Astrocyte of the cerebellum (primary cell): ENCODE measurements around the gene ZNF576.

Experiments used
- DNase-seq: peaks from one replicate; pipeline ENCODE4 v3.0.0-alpha.2; 2011; ENCODE audit warnings: low read depth
- H3K4me3 ChIP-seq: 2 replicates; pipeline ENCODE4 v1.5.1; 2011; ENCODE audit warnings: mild to moderate bottlenecking, low read depth, low read length, moderate library complexity
- CTCF ChIP-seq: IDR thresholded peaks from 2 replicates; pipeline ENCODE4 v1.5.1; 2012; ENCODE audit warnings: low read length, low read depth, moderate library complexity, mild to moderate bottlenecking; ENCODE audit errors: missing control alignments
- in situ Hi-C: cut with HindIII; loops from 2 replicates; pipeline ENCODE4 v1.10.0; 2017; ENCODE audit warnings: low sequenced_read_pairs

Gene ZNF576

GRCh38 chr19:43563816-43564457 is 32.5 kb upstream of the ZNF576 start:
- no peak for DNase-seq
- in situ Hi-C loops, result no loop called here
- TF ChIP-seq CTCF, result no peak
- no peak overlapping the region for H3K4me3 ChIP-seq

- no peak for DNase-seq
- in situ Hi-C loops, result no loop called here
- no peak for TF ChIP-seq CTCF
- no peak overlapping the region for H3K4me3 ChIP-seq
These were observed 31.6 kb upstream of the ZNF576 start for GRCh38 chr19:43564800-43565199.

- in situ Hi-C loops, result no loop called here
- TF ChIP-seq CTCF, result no peak
- no peak overlapping the region for H3K4me3 ChIP-seq
- no peak for DNase-seq
These were observed 26.7 kb upstream of the ZNF576 start for GRCh38 chr19:43569657-43570056.

GRCh38 chr19:43570174-43570791 is 26.1 kb upstream of the ZNF576 start:
- no peak overlapping the region for H3K4me3 ChIP-seq
- DNase-seq, result no peak
- TF ChIP-seq CTCF, result no peak
- in situ Hi-C loops, result no loop called here

- DNase-seq, result no peak
- in situ Hi-C loops, result no loop called here
- no peak for TF ChIP-seq CTCF
- H3K4me3 ChIP-seq, result no peak overlapping the region
These were observed 24.2 kb upstream of the ZNF576 start for GRCh38 chr19:43572171-43572588.

- in situ Hi-C loops, result no loop called here
These were observed 21.8 kb upstream of the ZNF576 start for GRCh38 chr19:43574424-43575155.

More at GRCh38 chr19:43574424-43575155, 21.8 kb upstream of the ZNF576 start:
- no peak for DNase-seq
- H3K4me3 ChIP-seq, result peak overlapping the region; percentile 93
- TF ChIP-seq CTCF, result no peak
